HEK293 (cell line): ENCODE data around the gene FOXP4.
A peak's percentile ranks its signal among the peaks of the same experiment; 100 is the strongest.

Experiments used
- CTCF ChIA-PET: fragments of 350-600 bp; formaldehyde crosslinking; extraction: SDS; loops from one replicate; lab custom pipeline; 2021; ENCODE audit warnings: antibody characterized with exemption; lab: Yijun Ruan, JAX
- POLR2A ChIA-PET: fragments of 300-600 bp; formaldehyde crosslinking; extraction: SDS; loops from one replicate; lab custom pipeline; 2020; ENCODE audit warnings: antibody characterized with exemption, inconsistent platforms; lab: Yijun Ruan, JAX
- H3K27ac ChIP-seq: fragments of 200-500 bp; sonication (Bioruptor generic); 2 replicates; pipeline ENCODE4 v1.5.1; 2014; ENCODE audit warnings: low read depth, low read length, control low read depth, inconsistent platforms; ENCODE audit errors: extremely low read depth
- H3K36me3 ChIP-seq, 2 experiments: fragments of 200-500 bp in 1 of 2; sonication (Bioruptor generic) in 1 of 2; 1 replicate in 1 of 2; 2 replicates in 1 of 2; pipeline ENCODE4 v1.5.1; 2014 to 2017; ENCODE audit warnings: inconsistent platforms in 2 of 2, low read length in 2 of 2; ENCODE audit not compliant: control insufficient read depth in 2 of 2, insufficient read depth in 1 of 2
- H3K4me1 ChIP-seq: fragments of 200-500 bp; sonication (Bioruptor generic); 2 replicates; pipeline ENCODE4 v1.5.1; 2014; ENCODE audit warnings: mild to moderate bottlenecking, low read length, inconsistent platforms; ENCODE audit not compliant: control insufficient read depth, insufficient read depth
- H3K4me3 ChIP-seq: 2 replicates; pipeline ENCODE4 v1.5.1; 2011; ENCODE audit warnings: low read depth, mild to moderate bottlenecking, control low read depth, low read length, moderate library complexity
- H3K9me3 ChIP-seq: fragments of 200-500 bp; sonication (Bioruptor generic); 2 replicates; pipeline ENCODE4 v1.5.1; 2014; ENCODE audit warnings: low read depth, low read length, inconsistent platforms; ENCODE audit not compliant: control insufficient read depth, insufficient read depth
- BCL11A ChIP-seq: fragments of 450-650 bp; formaldehyde crosslinking; IDR thresholded peaks from 2 replicates; pipeline ENCODE4 v1.5.1; 2016; ENCODE audit warnings: low read depth, missing biosample characterization, missing genetic modification characterization
- GLIS1 ChIP-seq: fragments of 450-650 bp; formaldehyde crosslinking; IDR thresholded peaks from 2 replicates; pipeline ENCODE4 v1.5.1; 2016; ENCODE audit warnings: missing biosample characterization, missing genetic modification characterization
- KLF1 ChIP-seq: fragments of 450-650 bp; formaldehyde crosslinking; IDR thresholded peaks from 2 replicates; pipeline ENCODE4 v1.5.1; 2016; ENCODE audit warnings: missing biosample characterization, missing genetic modification characterization
- KLF10 ChIP-seq: fragments of 450-650 bp; IDR thresholded peaks from 2 replicates; pipeline ENCODE4 v1.5.1; 2018; ENCODE audit warnings: missing biosample characterization, mild to moderate bottlenecking, missing genetic modification characterization
- PRDM1 ChIP-seq: fragments of 450-650 bp; formaldehyde crosslinking; IDR thresholded peaks from 2 replicates; pipeline ENCODE4; 2016; ENCODE audit warnings: missing biosample characterization, missing genetic modification characterization
- PRDM4 ChIP-seq: fragments of 450-650 bp; formaldehyde crosslinking; IDR thresholded peaks from 2 replicates; pipeline ENCODE4 v1.5.1; 2017; ENCODE audit warnings: missing biosample characterization, missing genetic modification characterization
- ZBTB20 ChIP-seq: fragments of 450-650 bp; formaldehyde crosslinking; IDR thresholded peaks from 2 replicates; pipeline ENCODE4 v1.5.1; 2016; ENCODE audit warnings: missing biosample characterization, missing genetic modification characterization
- ZBTB21 ChIP-seq: fragments of 450-650 bp; formaldehyde crosslinking; IDR thresholded peaks from 2 replicates; pipeline ENCODE4 v1.5.1; 2017; ENCODE audit warnings: missing biosample characterization, missing genetic modification characterization
- ZBTB8A ChIP-seq: fragments of 450-650 bp; formaldehyde crosslinking; IDR thresholded peaks from 2 replicates; pipeline ENCODE4 v1.5.1; 2016; ENCODE audit warnings: missing biosample characterization, missing genetic modification characterization
- ZFP3 ChIP-seq: fragments of 450-650 bp; formaldehyde crosslinking; IDR thresholded peaks from 2 replicates; pipeline ENCODE4 v1.5.1; 2016; ENCODE audit warnings: low read depth, missing biosample characterization, missing genetic modification characterization
- ZNF169 ChIP-seq: fragments of 450-650 bp; formaldehyde crosslinking; IDR thresholded peaks from 2 replicates; pipeline ENCODE4 v1.5.1; 2016; ENCODE audit warnings: missing biosample characterization, missing genetic modification characterization
- ZNF266 ChIP-seq: fragments of 450-650 bp; formaldehyde crosslinking; IDR thresholded peaks from 2 replicates; pipeline ENCODE4 v1.5.1; 2016; ENCODE audit warnings: missing biosample characterization, missing genetic modification characterization, low read depth
- ZNF423 ChIP-seq: fragments of 450-650 bp; formaldehyde crosslinking; IDR thresholded peaks from 2 replicates; pipeline ENCODE4 v1.5.1; 2016; ENCODE audit warnings: missing biosample characterization, missing genetic modification characterization
- ZNF48 ChIP-seq: fragments of 450-650 bp; formaldehyde crosslinking; IDR thresholded peaks from 2 replicates; pipeline ENCODE4 v1.5.1; 2016; ENCODE audit warnings: missing biosample characterization, missing genetic modification characterization
- ZNF510 ChIP-seq: fragments of 450-650 bp; formaldehyde crosslinking; IDR thresholded peaks from 2 replicates; pipeline ENCODE4 v1.5.1; 2018; ENCODE audit warnings: mild to moderate bottlenecking, missing genetic modification characterization, missing biosample characterization; ENCODE audit not compliant: insufficient replicate concordance
- ZNF548 ChIP-seq: fragments of 450-650 bp; formaldehyde crosslinking; IDR thresholded peaks from 2 replicates; pipeline ENCODE4 v1.5.1; 2016; ENCODE audit warnings: missing biosample characterization, missing genetic modification characterization
- ZNF670 ChIP-seq: fragments of 450-650 bp; formaldehyde crosslinking; IDR thresholded peaks from 2 replicates; pipeline ENCODE4 v1.5.1; 2016; ENCODE audit warnings: missing biosample characterization, missing genetic modification characterization, low read depth
- ZNF692 ChIP-seq: fragments of 450-650 bp; formaldehyde crosslinking; IDR thresholded peaks from 2 replicates; pipeline ENCODE4 v1.5.1; 2016; ENCODE audit warnings: missing biosample characterization, missing genetic modification characterization
- ZNF792 ChIP-seq: fragments of 450-650 bp; formaldehyde crosslinking; IDR thresholded peaks from 2 replicates; pipeline ENCODE4 v1.5.1; 2016; ENCODE audit warnings: missing biosample characterization, missing genetic modification characterization
- TF ChIP-seq, protein P1 (sequence below): fragments of 450-650 bp; formaldehyde crosslinking; IDR thresholded peaks from 2 replicates; pipeline ENCODE4 v1.5.1; 2016; ENCODE audit warnings: missing biosample characterization, missing genetic modification characterization
- TF ChIP-seq, protein P2 (sequence below): IDR thresholded peaks from 2 replicates; pipeline ENCODE4 v1.6.1; 2011; ENCODE audit warnings: mild to moderate bottlenecking, low read depth, low read length, borderline replicate concordance
- TF ChIP-seq, protein P3 (sequence below): fragments of 450-650 bp; formaldehyde crosslinking; optimal IDR thresholded peaks from 2 replicates; pipeline ENCODE3; 2016; ENCODE audit warnings: missing biosample characterization, mild to moderate bottlenecking, missing genetic modification characterization
- TF ChIP-seq, protein P4 (sequence below): fragments of 450-650 bp; formaldehyde crosslinking; IDR thresholded peaks from 2 replicates; pipeline ENCODE4 v1.5.1; 2016; ENCODE audit warnings: missing biosample characterization, missing genetic modification characterization

FOXP4 gene

DNA sequence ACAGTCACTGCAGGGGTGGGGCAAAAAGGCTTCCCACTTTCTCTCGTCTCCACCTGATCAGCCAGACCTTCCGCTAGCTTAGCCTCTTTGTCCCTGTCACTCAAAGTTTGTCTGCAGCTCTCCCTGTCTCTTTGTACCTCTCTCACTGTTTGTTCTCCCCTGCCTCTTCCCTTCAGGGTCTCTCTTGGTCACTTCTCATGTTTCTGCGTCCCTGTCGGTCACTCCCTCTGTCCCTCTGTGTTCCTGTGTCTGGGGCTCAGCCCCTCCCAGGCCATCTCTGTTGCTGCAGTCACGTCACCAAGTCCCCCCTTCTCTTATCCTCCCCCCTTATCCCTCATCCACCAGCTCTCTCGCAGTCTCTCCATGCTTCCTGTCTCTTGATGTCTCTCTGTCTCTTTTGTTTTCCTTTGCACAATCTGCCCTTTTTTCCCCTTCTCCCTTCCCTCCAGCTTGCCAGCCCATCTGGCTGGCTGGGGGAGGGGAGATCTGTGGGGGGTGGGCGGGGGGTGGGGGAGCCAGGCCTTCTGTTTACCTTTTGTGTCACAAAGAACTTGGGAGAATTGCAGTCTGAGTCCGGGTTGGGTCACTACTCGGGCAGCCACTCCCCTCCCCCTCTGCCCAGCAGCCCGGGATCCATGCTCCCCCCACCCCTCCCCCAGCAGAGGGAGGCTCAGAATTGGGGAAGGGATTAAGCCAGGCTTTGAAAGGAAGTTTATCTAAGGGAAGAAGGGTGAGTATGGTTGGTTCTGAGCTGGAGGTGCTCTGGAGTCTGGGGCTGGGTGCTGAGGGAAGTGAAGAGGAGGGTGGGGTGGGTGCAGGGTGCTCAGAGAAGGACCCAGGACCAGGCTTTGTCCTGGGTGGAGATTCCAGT lies 32.3 kb downstream of the FOXP4 start (continued):
- TF ChIP-seq ZNF510 (tag by site-specific recombination), result no peak
- TF ChIP-seq ZNF548, result no peak
- TF ChIP-seq, protein P1, sequence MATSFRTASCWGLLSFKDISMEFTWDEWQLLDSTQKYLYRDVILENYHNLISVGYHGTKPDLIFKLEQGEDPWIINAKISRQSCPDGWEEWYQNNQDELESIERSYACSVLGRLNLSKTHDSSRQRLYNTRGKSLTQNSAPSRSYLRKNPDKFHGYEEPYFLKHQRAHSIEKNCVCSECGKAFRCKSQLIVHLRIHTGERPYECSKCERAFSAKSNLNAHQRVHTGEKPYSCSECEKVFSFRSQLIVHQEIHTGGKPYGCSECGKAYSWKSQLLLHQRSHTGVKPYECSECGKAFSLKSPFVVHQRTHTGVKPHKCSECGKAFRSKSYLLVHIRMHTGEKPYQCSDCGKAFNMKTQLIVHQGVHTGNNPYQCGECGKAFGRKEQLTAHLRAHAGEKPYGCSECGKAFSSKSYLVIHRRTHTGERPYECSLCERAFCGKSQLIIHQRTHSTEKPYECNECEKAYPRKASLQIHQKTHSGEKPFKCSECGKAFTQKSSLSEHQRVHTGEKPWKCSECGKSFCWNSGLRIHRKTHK (tag by site-specific recombination), result no peak
- TF ChIP-seq PRDM1 (tag by site-specific recombination), result peak; percentile 61
- no peak for TF ChIP-seq ZNF169
- TF ChIP-seq ZNF48 (tag by site-specific recombination), result no peak
- TF ChIP-seq, protein P2, sequence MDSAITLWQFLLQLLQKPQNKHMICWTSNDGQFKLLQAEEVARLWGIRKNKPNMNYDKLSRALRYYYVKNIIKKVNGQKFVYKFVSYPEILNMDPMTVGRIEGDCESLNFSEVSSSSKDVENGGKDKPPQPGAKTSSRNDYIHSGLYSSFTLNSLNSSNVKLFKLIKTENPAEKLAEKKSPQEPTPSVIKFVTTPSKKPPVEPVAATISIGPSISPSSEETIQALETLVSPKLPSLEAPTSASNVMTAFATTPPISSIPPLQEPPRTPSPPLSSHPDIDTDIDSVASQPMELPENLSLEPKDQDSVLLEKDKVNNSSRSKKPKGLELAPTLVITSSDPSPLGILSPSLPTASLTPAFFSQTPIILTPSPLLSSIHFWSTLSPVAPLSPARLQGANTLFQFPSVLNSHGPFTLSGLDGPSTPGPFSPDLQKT, result no peak
- no peak for TF ChIP-seq BCL11A (tag by site-specific recombination)
- TF ChIP-seq ZNF670 (tag by site-specific recombination), result no peak
- no peak for TF ChIP-seq ZNF792
- TF ChIP-seq, protein P3, sequence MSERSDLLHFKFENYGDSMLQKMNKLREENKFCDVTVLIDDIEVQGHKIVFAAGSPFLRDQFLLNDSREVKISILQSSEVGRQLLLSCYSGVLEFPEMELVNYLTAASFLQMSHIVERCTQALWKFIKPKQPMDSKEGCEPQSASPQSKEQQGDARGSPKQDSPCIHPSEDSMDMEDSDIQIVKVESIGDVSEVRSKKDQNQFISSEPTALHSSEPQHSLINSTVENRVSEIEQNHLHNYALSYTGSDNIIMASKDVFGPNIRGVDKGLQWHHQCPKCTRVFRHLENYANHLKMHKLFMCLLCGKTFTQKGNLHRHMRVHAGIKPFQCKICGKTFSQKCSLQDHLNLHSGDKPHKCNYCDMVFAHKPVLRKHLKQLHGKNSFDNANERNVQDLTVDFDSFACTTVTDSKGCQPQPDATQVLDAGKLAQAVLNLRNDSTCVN (tag by site-specific recombination), result no peak
- no peak for TF ChIP-seq ZBTB21
- TF ChIP-seq, all 188 proteins: peak for 15

DNA sequence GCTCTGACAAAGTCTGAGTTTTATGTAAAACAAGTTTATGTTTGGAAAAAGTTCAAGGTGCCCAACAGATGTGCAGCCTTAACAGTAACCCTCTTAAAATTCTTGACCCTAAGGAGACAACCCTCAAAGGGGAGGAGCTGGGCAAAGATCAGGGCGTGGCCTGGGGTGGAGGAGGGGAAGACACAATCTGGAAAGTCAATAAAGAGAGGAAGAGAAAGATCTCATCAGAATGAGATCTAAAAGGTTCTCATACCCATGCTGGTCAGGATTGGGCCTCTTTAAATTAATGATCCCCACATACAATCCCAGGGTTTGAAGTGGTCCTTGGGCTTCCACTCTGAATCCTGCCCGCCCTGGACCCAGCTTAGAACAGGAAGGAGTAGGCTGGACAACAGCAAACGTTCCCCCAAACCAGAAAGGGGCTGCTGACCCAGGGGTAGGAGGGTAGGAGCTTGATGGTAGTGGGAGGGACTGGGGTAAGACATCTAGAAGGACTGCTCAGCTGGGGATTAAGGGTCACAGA lies 33.0 kb downstream of the FOXP4 start:
- ChIA-PET CTCF (interaction anchor here (0.6 to 7.5 kb wide), 8 partner anchors 12 to 292 kb away, joined by 3 to 40 read pairs (median 6); no protein-coding TSS in a partner anchor), POLR2A (interaction anchor here (0.7 to 1.3 kb wide), 2 partner anchors 9 to 1186 kb away, joined by 3 read pairs; no protein-coding TSS in a partner anchor)
- Histone ChIP-seq H3K36me3 (peaks cover 4 to 38% of the 10 kb centered on the region in 2 experiments; a peak in 2 of 3 replicates), H3K9me3 (no peaks in the 10 kb centered on the region), H3K4me1 (peaks cover 18% of the 10 kb centered on the region), H3K4me3 (no peak overlapping the region), H3K27ac (peak overlapping the region; percentile 66)
- TF ChIP-seq ZNF423 (tag by site-specific recombination) (no peak), KLF1 (0 out of 2 replicates have a peak, but pooled peaks have one; percentile 33), ZNF692 (tag by site-specific recombination) (0 out of 2 replicates have a peak, but pooled peaks have one; percentile 21), ZFP3 (tag by site-specific recombination) (no peak), ZNF266 (tag by site-specific recombination) (no peak), ZBTB8A (tag by site-specific recombination) (peak; percentile 57), PRDM4 (tag by site-specific recombination) (no peak), GLIS1 (tag by site-specific recombination) (no peak), ZBTB20 (no peak), KLF10 (tag by site-specific recombination) (no peak)
- TF ChIP-seq, protein P4, sequence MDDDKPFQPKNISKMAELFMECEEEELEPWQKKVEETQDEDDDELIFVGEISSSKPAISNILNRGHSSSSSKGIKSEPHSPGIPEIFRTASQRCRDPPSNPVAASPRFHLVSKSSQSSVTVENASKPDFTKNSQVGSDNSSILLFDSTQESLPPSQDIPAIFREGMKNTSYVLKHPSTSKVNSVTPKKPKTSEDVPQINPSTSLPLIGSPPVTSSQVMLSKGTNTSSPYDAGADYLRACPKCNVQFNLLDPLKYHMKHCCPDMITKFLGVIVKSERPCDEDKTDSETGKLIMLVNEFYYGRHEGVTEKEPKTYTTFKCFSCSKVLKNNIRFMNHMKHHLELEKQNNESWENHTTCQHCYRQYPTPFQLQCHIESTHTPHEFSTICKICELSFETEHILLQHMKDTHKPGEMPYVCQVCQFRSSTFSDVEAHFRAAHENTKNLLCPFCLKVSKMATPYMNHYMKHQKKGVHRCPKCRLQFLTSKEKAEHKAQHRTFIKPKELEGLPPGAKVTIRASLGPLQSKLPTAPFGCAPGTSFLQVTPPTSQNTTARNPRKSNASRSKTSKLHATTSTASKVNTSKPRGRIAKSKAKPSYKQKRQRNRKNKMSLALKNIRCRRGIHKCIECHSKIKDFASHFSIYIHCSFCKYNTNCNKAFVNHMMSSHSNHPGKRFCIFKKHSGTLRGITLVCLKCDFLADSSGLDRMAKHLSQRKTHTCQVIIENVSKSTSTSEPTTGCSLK, result no peak
